T-helper 1 cell treated with Interleukin-12 subunit alpha and Interleukin-12 subunit beta and Interleukin-4 antibody, amounts not matched to agents 30 ng/mL and 1 ng/mL, for 36 hours (primary cell): ENCODE results near the gene LAP3. TPM values are rescaled to one million over a fixed set of nuclear protein-coding genes. Genes with fewer than 3 reads are reported as not detected.

ENCODE experiments used
- total RNA-seq: library from RNA; stranded (reverse); gene quantifications from 2 replicates; pipeline ENCODE4 v1.2.3, GENCODE V29; 2022

LAP3 gene
- total RNA-seq, 1 donor from 2014 or later, result 141 TPM

Other genes with a start within 250 kb of the LAP3 start
- gene QDPR, start 65.1 kb upstream of the LAP3 start, total RNA-seq, result 13.4 and 14.6 TPM in 2 replicates
- not detected in 2 replicates for gene CLRN2, start 62.0 kb upstream of the LAP3 start, total RNA-seq
- 42.7 and 54.9 TPM in 2 replicates for gene MED28, start 37.4 kb downstream of the LAP3 start, total RNA-seq
- gene FAM184B, start 204.4 kb downstream of the LAP3 start, total RNA-seq, result not detected in 2 replicates
- gene DCAF16, start 233.6 kb downstream of the LAP3 start, total RNA-seq, result 46.1 and 50.2 TPM in 2 replicates
- gene NCAPG, start 233.8 kb downstream of the LAP3 start, total RNA-seq, result 42.8 and 43.4 TPM in 2 replicates